ENCODE measurements around the gene VSIG10.
A peak's percentile ranks its signal among the peaks of the same experiment; 100 is the strongest.

- no peak for TF ChIP-seq RAD21 (IDR thresholded peaks at IDR 0.05; ENCODE audit: low read depth)
- peak; percentile 51; the same call in 1 of the 2 replicates for TF ChIP-seq USF1 (IDR thresholded peaks at IDR 0.05)
- TF ChIP-seq CREB1 (IDR thresholded peaks at IDR 0.05; ENCODE audit: low read depth) = no peak
- TF ChIP-seq EP300 (IDR thresholded peaks at IDR 0.05; ENCODE audit: borderline replicate concordance) = no peak
- TF ChIP-seq REST (IDR thresholded peaks at IDR 0.05; ENCODE audit: low read depth) = no peak
- peak; percentile 20; the same call in 1 of the 2 replicates for TF ChIP-seq MAX (IDR thresholded peaks at IDR 0.05)
- TF ChIP-seq EGR1 (IDR thresholded peaks at IDR 0.05) = no peak
- no peak for TF ChIP-seq TCF12 (IDR thresholded peaks at IDR 0.05; ENCODE audit: low read depth)
- no peak for TF ChIP-seq CEBPB (IDR thresholded peaks at IDR 0.05)
- TF ChIP-seq FOXM1 (IDR thresholded peaks at IDR 0.05; ENCODE audit: borderline replicate concordance, low read depth) = no peak
- no peak for TF ChIP-seq NFIC (IDR thresholded peaks at IDR 0.05)
- no peak for TF ChIP-seq TEAD4 (IDR thresholded peaks at IDR 0.05)
- no peak for TF ChIP-seq TAF1 (IDR thresholded peaks at IDR 0.05; ENCODE audit: low read depth)
Measured at GRCh38 chr12:118103201-118103600, 610 bp downstream of the VSIG10 start.

All from Ishikawa (cell line).